Muscle layer of colon (tissue), 2 donors: ENCODE measurements around the gene MEGF9.

Source experiments
- H3K27ac ChIP-seq: one replicate; pipeline ENCODE4 v1.7.0; 2013; ENCODE audit warnings: low read depth, mild to moderate bottlenecking, low read length, moderate library complexity
- H3K27me3 ChIP-seq, 2 donors: one replicate each; pipeline ENCODE4 v1.7.0; 2013; ENCODE audit warnings: low read length in 2 of 2, mild to moderate bottlenecking in 2 of 2; ENCODE audit not compliant: insufficient read depth in 2 of 2, control insufficient read depth in 1 of 2
- H3K36me3 ChIP-seq: one replicate; pipeline ENCODE4 v1.7.0; 2013; ENCODE audit warnings: mild to moderate bottlenecking, low read length; ENCODE audit not compliant: insufficient read depth
- H3K4me1 ChIP-seq: one replicate; pipeline ENCODE4 v1.7.0; 2013; ENCODE audit warnings: mild to moderate bottlenecking, low read length; ENCODE audit not compliant: insufficient read depth
- H3K4me3 ChIP-seq, 2 donors: one replicate each; pipeline ENCODE4 v1.7.0; 2013; ENCODE audit warnings: low read length in 2 of 2, low read depth in 1 of 2, mild to moderate bottlenecking in 1 of 2, moderate library complexity in 1 of 2
- H3K9ac ChIP-seq: one replicate; pipeline ENCODE4 v1.7.0; 2013; ENCODE audit warnings: low read length
- H3K9me3 ChIP-seq: one replicate; pipeline ENCODE4 v1.7.0; 2013; ENCODE audit warnings: mild to moderate bottlenecking, low read length
- donor health status: abdominal sarcoma.
- donor health status: Adenocarcinoma of cecum.

The MEGF9 gene

GRCh38 chr9:120729791-120730241, 15.5 kb upstream of the MEGF9 start:
- H3K4me3 ChIP-seq, result no peak overlapping the region
- no peaks in the 10 kb centered on the region for H3K36me3 ChIP-seq
- H3K9ac ChIP-seq, result no peak overlapping the region
- H3K27me3 ChIP-seq, result no peaks in the 10 kb centered on the region
- H3K9me3 ChIP-seq, result no peaks in the 10 kb centered on the region
- no peak overlapping the region for H3K27ac ChIP-seq
- H3K4me1 ChIP-seq, result peaks cover 12% of the 10 kb centered on the region

DNA sequence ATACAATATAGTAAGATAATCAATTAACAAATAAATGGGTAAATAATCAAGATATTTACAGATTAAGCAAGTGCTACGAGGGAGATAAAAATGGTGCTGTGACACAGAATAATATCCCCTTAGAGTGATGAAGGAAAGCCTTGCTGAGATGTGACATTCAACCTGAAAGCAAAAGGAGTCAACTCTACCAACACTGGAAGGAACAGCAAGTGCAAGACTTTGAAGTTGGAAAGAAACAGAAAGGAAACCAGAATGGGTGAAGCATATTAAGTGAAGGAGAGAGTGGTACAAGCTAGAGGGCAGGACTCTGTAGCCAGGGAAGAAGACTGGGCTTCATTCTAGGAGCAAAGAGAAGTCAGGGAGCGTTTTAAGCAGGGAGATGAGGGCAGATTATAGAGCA, 12.2 kb upstream of the MEGF9 start:
- Histone ChIP-seq H3K4me1 (peaks cover 10% of the 10 kb centered on the region), H3K27me3 (no peaks in the 10 kb centered on the region), H3K9ac (no peak overlapping the region), H3K36me3 (no peaks in the 10 kb centered on the region), H3K27ac (no peak overlapping the region), H3K4me3 (no peak overlapping the region), H3K9me3 (no peaks in the 10 kb centered on the region)

GRCh38 chr9:120725907-120726306, 11.6 kb upstream of the MEGF9 start:
- Histone ChIP-seq H3K9me3 (no peaks in the 10 kb centered on the region), H3K9ac (no peak overlapping the region), H3K36me3 (no peaks in the 10 kb centered on the region), H3K4me1 (peaks cover 5% of the 10 kb centered on the region), H3K27ac (no peak overlapping the region), H3K27me3 (no peaks in the 10 kb centered on the region), H3K4me3 (no peak overlapping the region)

DNA sequence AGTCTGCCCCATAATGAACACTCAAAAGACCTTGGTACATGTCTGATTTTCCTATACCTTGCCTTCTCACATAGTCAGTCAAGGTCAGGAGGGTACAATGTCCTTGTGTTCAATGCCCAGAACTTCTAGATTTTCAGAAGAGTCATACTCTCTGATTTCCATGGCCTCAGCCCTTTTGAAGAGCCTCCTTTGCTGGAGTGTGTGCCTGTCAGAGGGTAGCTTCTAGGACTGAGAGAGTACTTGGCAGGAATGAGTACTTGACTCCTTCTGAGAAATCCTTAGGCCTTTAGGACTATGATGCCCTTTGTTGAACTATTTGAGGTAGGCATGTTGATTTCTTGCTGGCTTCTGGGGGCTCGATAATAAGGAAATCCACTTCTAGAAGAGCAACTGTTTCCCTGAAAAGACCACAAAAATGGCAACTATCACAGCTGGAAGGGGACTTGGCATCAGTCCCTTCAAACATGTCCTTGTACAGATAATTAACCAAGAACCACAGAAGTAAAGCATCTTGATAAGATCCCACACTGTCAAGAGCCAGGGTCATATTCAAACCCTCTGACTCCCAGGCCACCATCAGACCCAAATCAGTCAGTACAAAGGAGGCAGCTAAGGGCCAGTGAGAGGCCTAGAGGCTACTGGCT, 10.6 kb upstream of the MEGF9 start:
- no peaks in the 10 kb centered on the region for H3K4me1 ChIP-seq
- H3K4me3 ChIP-seq, result no peak overlapping the region
- no peaks in the 10 kb centered on the region for H3K9me3 ChIP-seq
- H3K27ac ChIP-seq, result no peak overlapping the region
- H3K36me3 ChIP-seq, result no peaks in the 10 kb centered on the region
- no peak overlapping the region for H3K9ac ChIP-seq
- no peaks in the 10 kb centered on the region for H3K27me3 ChIP-seq

DNA sequence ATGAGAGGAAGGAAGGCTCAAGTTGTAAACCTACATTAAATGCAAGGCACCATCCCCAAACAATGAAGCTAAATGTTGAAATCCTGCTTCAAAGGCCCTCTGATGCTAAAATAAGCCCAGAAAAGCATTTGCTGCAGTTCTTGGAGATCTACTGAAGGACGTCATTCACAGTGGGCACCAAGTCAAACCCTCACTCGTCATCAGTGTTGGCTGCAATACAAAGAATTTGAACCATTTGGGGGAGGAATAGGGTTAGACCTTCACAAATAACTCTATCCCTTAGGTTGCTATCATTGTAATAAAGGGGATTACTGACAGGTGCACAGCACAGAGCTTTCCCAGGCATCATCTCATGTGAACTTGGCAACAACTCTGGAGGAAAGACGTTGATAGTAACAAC, 9.3 kb upstream of the MEGF9 start:
- Histone ChIP-seq H3K36me3 (no peaks in the 10 kb centered on the region), H3K4me1 (no peaks in the 10 kb centered on the region), H3K9ac (no peak overlapping the region), H3K4me3 (no peak overlapping the region), H3K27ac (no peak overlapping the region), H3K9me3 (no peaks in the 10 kb centered on the region), H3K27me3 (no peaks in the 10 kb centered on the region)

- Histone ChIP-seq H3K27me3 (no peaks in the 10 kb centered on the region), H3K4me3 (no peak overlapping the region), H3K4me1 (peaks cover 2% of the 10 kb centered on the region), H3K27ac (no peak overlapping the region), H3K9ac (no peak overlapping the region), H3K9me3 (no peaks in the 10 kb centered on the region), H3K36me3 (no peaks in the 10 kb centered on the region)
These were observed 6.1 kb upstream of the MEGF9 start for GRCh38 chr9:120720404-120720803.

- Histone ChIP-seq H3K27me3 (no peaks in the 10 kb centered on the region), H3K9me3 (no peaks in the 10 kb centered on the region), H3K4me1 (peaks cover 9% of the 10 kb centered on the region), H3K27ac (no peak overlapping the region), H3K4me3 (no peak overlapping the region), H3K36me3 (no peaks in the 10 kb centered on the region), H3K9ac (no peak overlapping the region)
These were observed 4.0 kb upstream of the MEGF9 start for GRCh38 chr9:120718316-120718715.

DNA sequence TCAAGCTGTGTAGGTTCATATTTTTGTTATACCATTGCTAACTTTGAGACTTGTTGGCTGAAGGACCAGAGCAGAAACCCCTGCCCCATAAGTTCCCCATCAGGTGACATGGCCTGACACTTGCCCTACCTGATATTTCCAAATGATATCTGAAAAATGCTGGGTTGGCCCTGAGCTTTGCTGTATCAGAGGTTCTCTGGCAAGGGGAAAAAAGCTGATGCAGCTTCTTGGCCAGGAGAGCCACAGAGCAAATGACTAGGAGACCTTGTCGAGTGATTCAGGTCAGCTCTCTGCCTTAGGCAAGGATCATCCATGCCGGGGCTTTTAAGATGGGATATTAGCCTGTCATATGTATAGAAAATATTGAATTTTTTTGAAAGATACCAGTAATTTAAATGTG, 2.9 kb upstream of the MEGF9 start:
- Histone ChIP-seq H3K27me3 (no peaks in the 10 kb centered on the region), H3K9ac (no peak overlapping the region), H3K36me3 (no peaks in the 10 kb centered on the region), H3K4me1 (peaks cover 13% of the 10 kb centered on the region), H3K27ac (no peak overlapping the region), H3K9me3 (no peaks in the 10 kb centered on the region), H3K4me3 (no peak overlapping the region)

DNA sequence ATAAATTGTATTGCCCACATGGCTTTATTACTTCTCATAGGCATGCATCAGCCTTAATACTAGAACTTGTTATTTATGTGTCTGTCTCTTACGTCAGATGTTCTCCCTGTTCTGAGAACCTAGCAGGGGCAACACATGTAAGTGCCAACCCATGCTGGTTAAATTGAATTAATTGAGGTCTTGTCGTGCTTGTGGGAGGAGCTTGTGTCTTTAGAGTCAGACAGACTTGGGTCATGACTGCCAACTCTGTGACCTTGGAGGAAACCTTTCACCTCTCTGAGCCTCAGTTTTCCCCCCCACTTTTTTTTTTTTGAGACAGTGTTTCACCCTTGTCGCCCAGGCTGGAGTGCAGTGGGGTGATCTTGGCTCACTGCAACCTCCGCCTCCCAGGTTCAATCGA, 2.2 kb upstream of the MEGF9 start:
- Histone ChIP-seq H3K4me3 (no peak overlapping the region), H3K27me3 (no peaks in the 10 kb centered on the region), H3K9me3 (no peaks in the 10 kb centered on the region), H3K9ac (no peak overlapping the region), H3K36me3 (no peaks in the 10 kb centered on the region), H3K27ac (no peak overlapping the region), H3K4me1 (peaks cover 13% of the 10 kb centered on the region)

- Histone ChIP-seq H3K36me3 (no peaks in the 10 kb centered on the region), H3K27me3 (no peaks in the 10 kb centered on the region), H3K9ac (peak overlapping the region; percentile 41), H3K4me3 (peak overlapping the region in 1 of 2 donors; percentile 84), H3K4me1 (peaks cover 18% of the 10 kb centered on the region), H3K9me3 (no peaks in the 10 kb centered on the region), H3K27ac (peak overlapping the region; percentile 85)
These were observed 1.2 kb upstream of the MEGF9 start for GRCh38 chr9:120715389-120715924.

DNA sequence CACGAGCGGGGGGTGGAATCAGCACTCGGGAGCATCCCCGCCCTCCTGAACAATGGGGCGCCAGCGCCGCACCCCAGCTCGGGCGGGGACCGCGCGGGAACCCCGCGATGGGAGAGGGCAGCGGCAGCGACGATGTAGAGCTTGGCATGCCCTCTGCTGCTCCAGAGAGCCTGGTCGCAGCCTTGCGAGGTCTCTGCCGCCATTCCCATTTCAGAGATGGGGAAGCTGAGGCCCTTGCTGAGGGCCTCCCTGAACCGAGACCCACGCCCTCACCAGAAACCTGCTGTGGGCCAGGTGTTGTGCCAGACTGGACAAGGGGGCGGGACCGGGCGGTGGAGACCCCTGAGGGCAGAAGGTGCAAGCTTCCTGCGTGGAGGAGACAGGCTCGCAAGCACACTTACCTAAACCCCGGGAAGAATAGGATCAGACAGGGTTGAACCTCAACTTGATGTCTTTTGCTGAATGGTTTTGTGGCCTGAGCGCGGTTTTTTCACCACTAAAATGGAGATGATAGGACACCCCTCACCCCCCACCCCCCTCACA, 647 bp upstream of the MEGF9 start:
- Histone ChIP-seq H3K9me3 (no peaks in the 10 kb centered on the region), H3K27me3 (no peaks in the 10 kb centered on the region), H3K9ac (peak overlapping the region; percentile 41), H3K4me3 (peak overlapping the region; percentile 84 to 88), H3K27ac (peak overlapping the region; percentile 85), H3K4me1 (peaks cover 18% of the 10 kb centered on the region), H3K36me3 (no peaks in the 10 kb centered on the region)
